ENCODE results near the gene PSMA6. TPM values are rescaled to one million over a fixed set of nuclear protein-coding genes. Genes with fewer than 3 reads are reported as not detected.
"Not testable (repeated sequence)": the region's sequence is repeated elsewhere in the genome, so short reads cannot be mapped to it uniquely, and the experiment has no call there.

The PSMA6 gene
- polyA plus RNA-seq, 4 donors: 151 to 199 (median 178) TPM

DNA sequence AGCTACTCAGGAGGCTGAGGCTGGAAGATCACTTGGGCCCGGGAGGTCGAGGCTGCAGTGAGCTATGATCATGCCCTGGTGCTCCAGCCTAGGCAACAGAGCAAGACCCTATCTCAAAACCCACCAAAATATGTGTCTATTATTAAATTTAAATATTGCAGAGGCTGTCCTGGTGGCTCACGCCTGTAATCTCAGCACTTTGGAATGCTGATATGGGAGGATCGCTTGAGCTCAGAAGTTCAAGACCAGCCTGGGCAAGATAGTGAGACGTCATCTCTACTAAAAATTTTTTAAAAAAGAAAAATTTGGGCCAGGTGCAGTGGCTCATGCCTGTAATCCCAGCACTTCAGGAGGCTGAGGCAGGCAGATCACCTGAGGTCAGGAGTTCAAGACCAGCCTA, 13.9 kb downstream of the PSMA6 start:
- DNase-seq (ENCODE audit: low read depth in 4 of 4, low spot score in 2 of 4): no peak

DNA sequence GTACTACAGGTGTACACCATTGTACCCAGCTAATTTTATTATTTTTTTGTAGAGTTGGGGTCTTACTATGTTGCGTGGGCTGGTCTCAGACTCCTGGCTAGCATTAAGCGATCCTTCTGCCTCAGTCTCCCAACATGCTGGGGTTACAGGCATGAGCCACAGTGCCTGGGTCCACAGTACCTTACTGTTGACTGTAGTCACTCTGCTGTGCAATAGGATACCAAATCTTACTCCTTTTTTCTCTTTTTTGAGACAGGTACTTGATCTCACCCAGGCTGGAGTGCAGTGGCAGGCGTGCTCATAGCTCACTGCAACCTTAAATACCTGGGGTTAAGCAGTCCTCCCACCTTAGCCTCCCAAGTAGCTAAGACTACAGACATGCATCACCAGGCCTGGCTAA, 25.6 kb downstream of the PSMA6 start:
- no peak for DNase-seq (ENCODE audit: low read depth in 4 of 4, low spot score in 2 of 4)

DNA sequence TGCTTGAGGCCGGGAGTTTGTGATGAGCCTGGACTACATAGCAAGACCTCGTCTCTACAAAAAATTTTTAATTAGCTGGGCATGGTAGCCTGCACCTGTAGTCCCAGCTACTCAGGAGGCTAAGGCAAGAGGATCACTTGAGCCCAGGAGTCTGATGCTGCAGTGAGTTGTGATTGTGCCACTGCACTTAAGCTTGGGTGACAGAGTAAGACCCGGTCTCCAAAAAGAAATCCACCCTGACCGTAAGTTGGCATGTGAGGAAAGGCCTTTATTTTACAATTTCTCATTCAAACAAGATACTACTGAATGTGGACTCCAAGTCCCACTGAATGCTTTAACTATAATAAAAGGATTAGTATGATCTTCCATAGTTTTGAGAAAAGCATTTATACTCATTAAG, 27.3 kb downstream of the PSMA6 start:
- no peak for DNase-seq (ENCODE audit: low read depth in 4 of 4, low spot score in 2 of 4)

DNA sequence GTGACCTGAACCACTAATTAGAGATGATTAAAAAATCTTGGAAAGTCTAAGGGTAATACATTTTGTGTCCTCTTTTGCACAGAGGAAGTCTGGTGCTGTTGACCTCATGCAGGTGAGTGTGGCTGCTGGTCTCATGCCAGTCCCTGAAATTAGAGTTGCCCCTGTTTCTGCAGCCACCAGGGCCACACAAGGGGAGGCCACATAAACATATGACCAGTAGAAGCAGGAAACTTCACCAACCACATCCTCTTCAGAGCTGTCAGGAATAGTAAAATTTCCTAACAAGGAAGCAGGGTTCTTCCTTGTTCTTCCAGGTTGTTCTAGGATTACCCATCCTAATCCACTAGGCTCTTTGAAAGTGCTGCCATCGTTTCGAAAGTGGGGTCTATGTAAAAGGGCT, 28.3 kb downstream of the PSMA6 start:
- DNase-seq (ENCODE audit: low read depth in 4 of 4, low spot score in 2 of 4): no peak

DNA sequence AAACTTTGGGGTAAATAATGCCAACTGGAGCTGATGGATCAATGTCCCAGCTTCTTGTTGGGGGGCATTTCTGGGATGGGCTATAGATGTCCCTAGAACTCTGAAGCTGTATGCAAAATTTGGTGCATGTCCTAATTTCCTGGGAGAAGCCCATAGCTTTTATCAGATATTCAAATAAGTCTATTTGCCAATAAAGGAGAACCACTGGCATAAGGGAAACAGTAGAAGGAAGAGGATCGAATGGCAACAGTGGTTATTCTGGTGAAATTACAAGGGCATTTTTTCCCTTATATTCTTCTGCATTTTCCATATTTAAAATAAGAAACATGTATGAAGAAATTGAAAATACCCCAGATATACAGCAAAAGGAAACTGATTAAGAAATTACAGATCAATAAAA, 34.2 kb downstream of the PSMA6 start:
- no peak for DNase-seq (ENCODE audit: low read depth in 4 of 4, low spot score in 2 of 4)

DNA sequence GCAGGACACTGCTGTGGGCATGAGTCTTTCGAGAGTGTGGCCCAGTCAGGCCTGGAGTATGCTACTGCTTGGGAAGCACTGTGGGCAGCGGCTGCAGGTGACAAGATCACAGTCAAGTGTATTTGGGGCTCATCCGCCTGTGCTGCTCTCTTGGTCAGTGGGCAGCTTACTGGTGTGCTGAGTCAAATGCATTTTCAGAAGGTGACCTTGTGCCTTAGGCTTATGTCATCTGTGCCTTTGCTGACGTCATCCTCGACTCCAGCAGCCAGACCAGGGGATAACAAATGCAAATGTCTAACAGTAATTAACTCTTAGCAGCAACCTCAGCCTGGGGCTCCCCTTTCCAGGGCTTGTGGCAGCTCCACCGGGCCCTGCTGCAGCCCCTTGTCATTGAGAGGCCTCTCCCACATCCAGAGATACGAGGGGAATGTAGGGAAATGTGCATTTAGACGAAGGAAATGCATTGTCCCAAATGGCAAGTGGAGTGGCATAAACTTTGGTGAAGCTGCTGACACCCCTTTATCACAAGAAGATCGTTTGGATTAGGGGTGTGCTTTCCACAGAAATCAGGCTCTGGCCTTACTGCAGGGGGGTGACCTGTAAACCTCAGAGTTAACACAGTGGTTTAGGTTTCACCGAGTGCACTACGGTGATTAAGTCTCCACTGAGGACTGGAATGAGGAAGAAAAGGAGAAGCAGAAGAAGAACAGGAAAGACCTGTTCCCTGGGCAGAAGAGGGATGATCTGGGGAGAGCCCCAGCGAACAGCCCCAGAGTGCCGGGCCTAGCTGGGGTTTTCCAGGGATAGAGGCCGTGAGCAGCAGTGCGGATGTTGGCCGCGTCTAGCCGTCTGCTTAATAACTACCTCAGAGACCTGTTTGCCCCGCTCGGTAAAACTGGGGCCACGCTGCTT, 39.7 kb downstream of the PSMA6 start:
- no peak for DNase-seq (ENCODE audit: low read depth in 4 of 4, low spot score in 2 of 4)

DNA sequence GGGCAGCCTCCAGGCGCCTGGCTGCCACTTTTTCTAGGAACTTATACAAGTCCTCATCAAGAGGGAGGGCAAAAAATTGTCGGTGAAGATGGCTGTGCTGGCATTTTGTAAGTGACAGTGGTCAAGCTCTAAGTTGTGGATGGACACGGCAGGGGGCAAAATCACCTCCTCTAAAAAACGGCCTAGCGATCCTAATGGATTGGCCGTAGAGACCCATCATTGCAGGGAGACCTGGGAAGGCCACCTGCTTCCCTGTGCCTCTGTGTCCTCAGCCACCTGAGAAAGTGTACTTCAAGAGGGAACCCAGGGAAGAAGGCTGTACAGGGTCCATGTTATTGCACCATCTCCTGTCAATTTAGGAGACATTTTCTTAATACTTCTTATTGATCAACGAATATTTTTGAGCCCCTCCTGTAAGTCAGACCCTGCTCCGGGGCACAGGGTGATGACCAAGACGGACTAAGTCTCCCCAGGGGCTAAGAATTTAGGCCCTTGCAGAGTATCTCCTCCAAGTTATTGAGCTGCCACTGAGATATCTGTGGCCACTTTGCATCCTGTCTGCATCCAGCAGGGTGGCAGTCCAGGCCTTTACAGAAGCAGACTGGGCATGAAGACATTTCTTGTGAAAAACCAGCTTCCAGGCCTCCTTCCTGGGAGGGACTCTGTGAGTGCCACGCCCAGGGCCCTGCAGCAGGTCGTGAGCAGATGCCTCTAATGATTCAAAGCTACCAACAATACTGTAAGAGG, 40.5 kb downstream of the PSMA6 start:
- no peak for DNase-seq (ENCODE audit: low read depth in 4 of 4, low spot score in 2 of 4)

DNA sequence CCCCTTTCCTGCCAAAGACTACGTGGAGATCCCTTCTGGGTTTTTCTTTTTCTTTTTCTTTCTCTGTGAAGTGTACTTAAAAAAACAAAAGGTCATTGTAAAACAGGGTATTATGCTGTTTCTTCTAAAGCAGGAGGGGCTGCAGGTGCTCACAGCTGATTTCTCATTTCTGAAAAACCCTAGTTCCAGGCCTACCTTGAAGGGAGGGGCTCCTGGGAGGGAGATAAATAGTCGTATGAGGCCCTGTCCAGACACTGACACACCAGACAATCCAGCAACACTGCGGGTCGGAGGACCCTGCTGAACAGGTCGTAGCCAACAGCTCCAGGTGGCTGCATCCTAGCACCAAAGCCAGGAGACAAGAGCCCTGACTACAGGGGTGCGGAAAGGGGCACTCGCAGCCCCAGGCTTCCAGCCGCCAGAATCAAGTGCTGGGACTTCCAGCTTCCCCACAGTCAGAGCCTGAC, 41.1 kb downstream of the PSMA6 start:
- no peak for DNase-seq (ENCODE audit: low read depth in 4 of 4, low spot score in 2 of 4)

DNA sequence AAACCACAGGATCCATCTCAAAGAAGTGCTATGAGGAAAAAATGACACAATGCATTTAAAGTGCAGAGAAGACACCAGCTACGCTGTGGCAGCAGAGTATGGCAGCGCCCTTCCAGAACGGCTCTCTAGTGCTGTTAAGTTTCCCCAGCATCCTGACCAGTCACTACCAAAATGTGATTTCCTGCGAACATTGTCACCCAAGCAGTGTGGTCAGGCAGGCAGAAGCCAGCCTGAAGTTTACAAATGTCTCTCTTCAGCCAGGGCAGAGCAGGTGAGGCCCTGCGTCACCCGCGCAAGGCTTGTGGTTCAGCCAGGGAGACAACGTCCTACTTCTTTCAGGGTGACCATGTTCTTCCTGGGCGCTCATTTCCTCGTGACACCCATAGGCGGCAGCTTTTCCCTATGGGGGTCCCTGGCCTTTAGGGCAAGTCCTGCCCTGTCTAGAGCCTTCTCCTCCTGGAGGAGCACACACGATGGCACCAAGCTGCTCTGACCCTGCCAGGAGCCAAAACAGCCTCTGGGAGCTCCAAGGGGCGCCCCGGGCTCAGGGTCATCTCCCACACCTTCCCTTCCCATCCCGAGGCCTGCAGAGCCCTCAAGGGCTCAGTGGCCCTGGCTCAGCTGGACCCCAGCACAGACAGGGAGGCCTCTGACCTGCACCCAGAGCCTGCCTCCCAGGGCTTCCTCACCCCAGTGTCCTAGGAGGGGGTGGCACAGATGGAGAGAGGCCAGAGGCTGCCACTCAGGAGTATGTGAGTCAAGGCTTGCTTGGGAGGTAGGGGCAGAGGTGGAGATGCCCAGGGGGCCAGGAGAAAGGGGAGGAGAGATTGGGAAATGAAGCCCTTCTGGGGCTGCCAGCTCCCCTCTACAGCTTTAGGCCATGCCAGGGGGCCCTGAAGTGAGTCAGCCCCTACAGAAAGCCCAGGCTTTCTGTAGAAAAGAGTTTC, 41.9 kb downstream of the PSMA6 start:
- DNase-seq (ENCODE audit: low read depth in 4 of 4, low spot score in 2 of 4): no peak

DNA sequence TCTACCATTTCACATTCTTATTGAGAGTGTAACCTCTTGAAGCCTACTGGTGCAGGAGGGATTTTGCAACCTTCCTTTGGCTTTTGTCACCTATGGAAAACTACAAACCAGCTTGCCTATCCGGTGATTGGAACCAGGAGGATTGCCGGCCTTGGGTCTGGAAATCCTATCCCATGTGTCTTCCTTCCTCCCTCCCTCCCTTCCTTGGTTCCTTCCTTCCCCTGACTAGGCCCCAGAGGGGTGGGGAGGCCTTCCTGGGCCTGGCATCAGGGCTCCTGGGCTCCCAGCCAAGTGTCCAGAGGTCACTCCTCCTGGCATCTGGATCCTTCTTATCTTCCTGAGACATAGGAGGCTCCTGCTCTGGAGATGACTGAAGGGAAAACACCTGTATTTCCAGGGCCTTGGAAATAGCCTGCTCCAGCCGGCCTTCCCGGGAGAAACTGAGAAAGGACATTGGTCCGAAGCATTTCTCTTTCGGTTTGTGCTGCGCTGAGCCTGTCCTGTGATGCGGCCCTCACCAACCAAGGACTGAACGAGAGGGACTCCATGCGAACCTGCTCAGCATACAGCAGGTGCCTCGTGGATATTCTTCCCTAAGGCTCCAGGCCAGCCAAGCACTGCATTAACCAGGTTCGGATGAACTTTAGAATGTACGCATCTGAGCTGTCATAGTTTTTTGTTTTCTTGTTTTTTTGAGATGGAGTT, 43.4 kb downstream of the PSMA6 start:
- DNase-seq (ENCODE audit: low read depth in 4 of 4, low spot score in 2 of 4): no peak

DNA sequence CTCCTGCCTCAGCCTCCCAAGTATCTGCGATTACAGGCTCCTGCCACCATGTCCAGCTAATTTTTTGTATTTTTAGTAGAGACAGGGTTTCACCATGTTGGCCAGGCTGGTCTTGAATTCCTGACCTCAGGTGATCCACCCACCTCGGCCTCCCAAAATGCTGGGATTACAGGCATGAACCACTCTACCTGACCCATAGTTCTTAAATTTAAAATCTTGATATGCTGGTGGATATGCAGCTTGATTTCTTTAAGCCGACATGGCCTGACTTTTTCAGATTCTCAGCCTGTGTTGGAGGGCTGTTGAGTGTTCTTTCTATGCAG, 44.0 kb downstream of the PSMA6 start:
- DNase-seq (ENCODE audit: low read depth in 4 of 4, low spot score in 2 of 4): not testable (repeated sequence)

DNA sequence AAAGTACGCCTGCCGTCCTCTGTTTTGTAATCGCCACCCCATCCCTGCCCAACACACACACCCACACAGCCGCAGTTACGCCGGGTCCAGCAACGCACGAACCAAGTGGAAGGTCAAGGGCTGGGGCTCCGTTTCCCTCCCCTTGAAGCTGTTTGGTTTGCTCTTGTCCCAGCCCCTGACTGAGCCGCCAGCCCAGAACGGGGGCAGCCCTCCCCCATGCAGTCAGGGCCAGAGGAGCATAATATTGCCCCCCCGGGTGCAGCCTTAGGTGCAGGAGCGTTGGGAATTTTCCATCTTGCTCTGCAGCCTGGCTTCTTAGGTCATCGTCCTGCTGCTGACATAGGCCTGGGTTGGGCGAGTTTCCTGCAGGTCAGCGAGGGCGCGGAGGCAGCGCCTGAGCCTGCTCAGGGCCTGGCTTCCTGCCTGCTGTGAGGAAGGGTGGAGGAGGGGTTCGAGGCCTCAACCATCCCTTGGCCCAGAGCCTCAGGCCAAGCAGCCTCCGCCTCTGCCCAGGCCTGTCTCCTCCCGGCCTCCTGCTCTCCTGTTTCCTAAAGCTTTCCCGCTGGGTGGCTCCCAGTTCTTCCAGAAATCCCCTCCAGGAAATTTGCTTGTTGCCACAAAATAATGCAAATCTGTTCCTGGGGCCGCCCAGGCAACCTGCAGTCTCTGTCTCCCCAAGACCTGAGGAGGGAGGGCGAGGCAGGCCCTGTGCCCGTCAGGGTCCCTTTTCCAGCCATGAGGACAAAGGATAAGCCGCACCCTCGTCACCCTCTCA, 44.5 kb downstream of the PSMA6 start:
- no peak for DNase-seq (ENCODE audit: low read depth in 4 of 4, low spot score in 2 of 4)

DNA sequence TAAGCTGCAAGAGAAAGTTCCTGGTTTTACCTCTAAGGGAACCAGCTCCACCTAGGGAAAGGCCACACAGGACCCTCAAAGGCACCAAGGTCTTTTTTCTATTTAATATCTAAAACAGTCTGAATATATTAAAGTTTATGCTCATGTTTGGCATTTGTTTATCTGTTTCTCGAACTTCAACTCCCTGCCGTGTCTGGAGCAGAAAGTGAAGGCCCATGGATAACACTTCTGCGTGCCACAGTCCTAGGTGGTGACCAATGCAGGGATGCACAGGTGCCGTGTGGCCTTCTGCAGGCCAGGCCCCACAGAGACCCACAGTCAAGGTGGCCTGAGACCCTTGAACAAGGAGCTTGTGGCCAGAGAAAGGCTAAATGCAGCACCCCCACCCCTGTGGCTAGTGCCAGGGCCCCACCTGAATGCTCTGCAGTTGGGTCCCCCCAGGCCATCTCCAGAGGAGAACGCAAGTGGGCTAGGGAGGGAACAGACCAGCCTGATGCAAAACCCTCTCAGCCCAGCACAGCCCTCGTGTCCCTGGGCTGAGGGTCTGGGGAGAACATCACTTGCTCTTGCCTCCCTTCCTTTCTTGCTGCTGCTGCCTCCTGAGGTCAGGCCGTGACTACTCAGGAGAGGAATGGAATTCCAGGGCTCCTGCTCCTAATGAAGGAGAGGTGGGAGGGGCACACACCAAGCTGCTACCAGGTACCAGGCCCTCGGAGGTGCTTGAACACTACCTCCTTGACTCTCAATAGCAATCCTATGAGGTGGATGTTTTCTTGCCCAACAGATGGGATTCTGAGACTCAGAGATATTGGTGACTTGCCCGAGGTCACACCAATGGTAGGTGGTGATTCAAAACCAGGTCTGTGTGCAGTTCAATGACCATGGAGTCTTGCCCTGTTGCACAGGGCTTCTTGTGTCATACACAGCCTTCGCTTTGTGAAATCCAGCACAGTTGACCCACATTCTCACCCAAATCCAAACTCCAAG, 45.4 kb downstream of the PSMA6 start:
- no peak for DNase-seq (ENCODE audit: low read depth in 4 of 4, low spot score in 2 of 4)

DNA sequence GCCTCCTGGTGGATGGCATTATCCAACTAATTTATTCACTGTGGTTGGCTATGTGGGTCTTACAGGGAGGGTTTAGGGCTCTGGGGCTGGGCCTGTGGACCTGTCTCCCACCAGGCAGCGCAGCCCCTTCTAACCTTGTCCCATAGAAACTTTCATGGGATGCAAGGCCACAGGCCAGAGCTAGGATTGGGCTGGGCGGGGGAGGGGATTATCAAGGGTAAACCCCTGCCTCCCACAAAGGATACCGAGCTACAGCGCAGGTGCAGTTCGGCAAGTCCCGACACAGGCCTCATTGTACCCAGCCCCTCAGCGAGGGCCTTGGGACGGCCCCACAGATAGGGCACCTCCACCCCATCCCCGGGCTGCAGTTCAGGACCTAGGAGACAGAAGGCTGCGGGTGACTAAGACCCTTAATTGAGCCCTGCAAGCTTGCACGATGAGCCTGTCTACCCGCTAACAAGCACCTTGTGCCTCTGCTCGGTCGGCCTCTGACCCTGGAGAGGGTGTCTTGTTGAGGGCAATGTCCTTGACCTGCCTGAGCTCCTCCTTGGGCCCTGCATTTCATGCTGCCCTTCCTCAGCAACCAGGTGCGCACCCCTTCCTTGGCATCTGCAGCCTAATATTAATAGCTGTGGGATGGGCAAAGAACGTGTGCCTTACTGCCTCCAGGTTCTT, 46.7 kb downstream of the PSMA6 start:
- DNase-seq (ENCODE audit: low read depth in 4 of 4, low spot score in 2 of 4): no peak

DNA sequence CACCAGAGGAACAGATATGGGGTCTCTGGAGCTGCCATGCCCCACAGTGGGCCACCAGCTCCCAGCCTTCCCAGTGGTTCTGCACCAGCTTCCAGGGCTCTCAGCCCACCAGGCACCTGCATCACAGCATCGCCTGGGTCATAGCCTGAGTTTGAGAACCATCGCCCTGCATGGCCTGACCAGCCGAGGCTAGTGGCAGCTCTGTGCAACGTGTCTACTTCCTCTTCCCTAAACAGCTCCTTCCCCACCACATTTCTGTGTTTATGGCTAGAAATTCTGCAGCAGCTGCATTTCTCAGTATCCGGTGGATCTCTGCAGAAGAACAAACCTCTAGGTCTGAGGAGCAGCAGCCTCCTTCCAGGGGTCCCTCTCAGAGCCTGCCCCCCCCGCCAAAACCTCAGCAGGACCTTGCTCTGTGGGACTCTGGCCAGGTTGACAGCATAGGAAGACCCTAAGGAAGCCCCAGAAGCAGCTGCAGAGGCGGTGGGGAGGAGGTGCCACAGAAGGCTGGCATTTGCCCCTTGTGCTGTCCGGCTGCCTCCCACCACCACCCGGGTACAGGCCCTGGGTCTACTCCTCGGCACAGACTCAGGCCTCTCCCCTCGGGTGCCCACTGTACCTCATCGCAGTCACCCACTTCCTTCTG, 47.7 kb downstream of the PSMA6 start:
- DNase-seq (ENCODE audit: low read depth in 4 of 4, low spot score in 2 of 4): no peak

DNA sequence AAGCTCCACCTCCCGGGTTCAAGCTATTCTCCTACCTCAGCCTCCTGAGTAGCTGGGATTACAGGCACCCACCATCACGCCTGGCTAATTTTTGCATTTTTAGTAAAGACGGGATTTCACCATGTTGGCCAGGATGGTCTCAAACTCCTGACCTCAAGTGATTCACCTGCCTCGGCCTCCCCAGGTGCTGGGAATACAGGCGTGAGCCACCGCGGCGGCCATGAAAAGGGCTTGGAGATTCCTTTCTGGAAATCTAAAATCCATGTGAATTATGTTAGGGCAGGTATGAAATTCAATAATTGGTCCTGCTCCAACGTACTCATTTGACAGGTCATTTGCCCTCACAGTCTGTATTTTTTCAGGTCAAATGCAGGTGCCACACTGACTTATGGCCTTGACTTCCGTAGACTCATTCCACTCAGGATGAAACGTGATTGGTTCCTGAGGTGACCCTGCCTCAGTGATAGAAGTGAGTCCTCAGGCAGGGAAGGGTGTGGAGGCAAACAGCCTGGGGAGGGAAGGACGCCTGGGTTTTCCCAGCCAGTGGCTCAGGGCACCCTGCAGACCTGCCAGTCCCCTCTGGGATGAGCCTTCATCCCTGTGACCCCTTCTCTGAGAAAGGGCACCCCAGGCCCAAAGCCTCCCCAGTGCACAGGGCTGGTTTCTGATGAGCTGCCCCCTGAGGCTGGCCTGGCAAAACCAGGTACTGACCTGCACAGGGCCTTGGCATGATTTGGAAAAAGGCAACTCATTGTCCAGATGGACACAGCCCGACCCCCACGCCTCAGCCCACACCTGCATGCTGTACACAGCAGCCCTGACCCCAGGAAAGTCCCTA, 48.7 kb downstream of the PSMA6 start:
- DNase-seq (ENCODE audit: low read depth in 4 of 4, low spot score in 2 of 4): no peak

DNA sequence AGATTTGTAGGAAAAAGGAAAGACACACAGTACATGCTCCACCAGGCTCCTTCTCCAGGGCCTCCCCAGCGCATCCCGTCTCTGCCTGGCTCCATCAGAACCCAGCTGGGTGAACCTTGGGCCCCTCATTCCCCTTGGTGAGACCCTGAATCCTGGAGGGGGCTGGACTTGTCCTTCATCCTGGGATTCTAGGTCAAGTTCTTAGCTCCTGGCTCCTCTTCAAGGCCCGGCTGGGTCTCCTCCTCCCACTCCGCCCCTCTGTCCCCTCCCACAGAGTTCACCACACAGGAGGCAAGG, 49.2 kb downstream of the PSMA6 start:
- DNase-seq (ENCODE audit: low read depth in 4 of 4, low spot score in 2 of 4): no peak
